GM12892 (cell line): ENCODE results near the gene ZSCAN10.

ENCODE experiments used
- POLR2A ChIP-seq: IDR thresholded peaks from 2 replicates; pipeline ENCODE4 v1.6.1; 2011; ENCODE audit warnings: low read depth, low read length, control low read depth
- POLR2AphosphoS5 ChIP-seq: IDR thresholded peaks from 2 replicates; pipeline ENCODE4 v1.6.1; 2011; ENCODE audit warnings: low read depth, low read length, control low read depth
- TAF1 ChIP-seq: IDR thresholded peaks from 2 replicates; pipeline ENCODE4 v1.6.1; 2011; ENCODE audit warnings: low read depth, mild to moderate bottlenecking, control low read depth, low read length, borderline replicate concordance

DNA sequence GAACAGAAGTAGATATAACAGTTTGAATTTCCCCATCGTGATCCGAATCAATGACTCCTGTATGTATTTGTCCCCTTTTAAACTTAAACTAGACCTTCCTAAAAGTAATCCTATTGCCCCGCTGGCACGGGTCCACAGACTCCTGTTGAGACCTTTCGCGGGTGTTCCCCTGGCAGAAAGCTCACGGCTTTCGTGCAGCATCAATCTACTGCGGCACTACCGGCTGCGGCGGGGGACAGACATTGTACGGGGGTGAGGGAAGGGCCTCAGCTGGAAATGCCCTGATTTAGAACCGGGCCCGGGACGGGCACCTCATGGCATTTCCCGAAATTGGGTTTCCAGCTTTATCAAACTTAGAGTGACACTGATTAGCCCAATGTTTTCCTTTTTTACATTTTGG, 19.1 kb downstream of the ZSCAN10 start:
- TF ChIP-seq POLR2A: no peak
- TF ChIP-seq POLR2AphosphoS5: no peak
- no peak for TF ChIP-seq TAF1
